K562 (cell line): ENCODE measurements around the gene CCSER2. TPM values are rescaled to one million over a fixed set of nuclear protein-coding genes. Genes with fewer than 3 reads are reported as not detected.

Experiments used
- BRCA1 ChIP-seq, 2 experiments: fragments of 450-650 bp in 1 of 2; sonication (generic) in 1 of 2; formaldehyde crosslinking in 1 of 2; IDR thresholded peaks; 2 replicates each; pipeline versions ENCODE4 v1.5.0 to v1.6.1; 2017 to 2020; ENCODE audit warnings: mild to moderate bottlenecking in 1 of 2, missing genetic modification reagents in 1 of 2
- ETS2 ChIP-seq: IDR thresholded peaks from 2 replicates; pipeline ENCODE4 v1.6.1; 2016; ENCODE audit warnings: borderline replicate concordance, missing genetic modification characterization, mild to moderate bottlenecking, moderate library complexity, missing compliant biosample characterization; ENCODE audit not compliant: poor library complexity, severe bottlenecking
- MAFF ChIP-seq: IDR thresholded peaks from 2 replicates; pipeline ENCODE4 v1.6.1; 2012; ENCODE audit warnings: low read length, improper control_type of control experiment
- MED1 ChIP-seq: sonication (generic); formaldehyde crosslinking; IDR thresholded peaks from 2 replicates; pipeline ENCODE4 v1.8.1; 2023; ENCODE audit warnings: missing genetic modification reagents, borderline replicate concordance
- RAD51 ChIP-seq: fragments of 450-650 bp; IDR thresholded peaks from 2 replicates; pipeline ENCODE4 v1.7.1; 2016; ENCODE audit warnings: low read depth, mild to moderate bottlenecking, borderline replicate concordance
- SMARCE1 ChIP-seq: fragments of 450-650 bp; IDR thresholded peaks from 2 replicates; pipeline ENCODE4 v1.7.1; 2016; ENCODE audit warnings: mild to moderate bottlenecking
- TOE1 ChIP-seq, 2 experiments: fragments of 450-650 bp in 1 of 2; sonication (generic) in 1 of 2; formaldehyde crosslinking in 1 of 2; IDR thresholded peaks; 2 replicates each; pipeline versions ENCODE4 v1.7.1 to v1.8.0; 2016 to 2022; ENCODE audit warnings: borderline replicate concordance in 2 of 2, mild to moderate bottlenecking in 2 of 2, antibody characterized with exemption in 1 of 2, inconsistent platforms in 1 of 2, low read depth in 1 of 2, missing genetic modification reagents in 1 of 2, moderate library complexity in 1 of 2
- ZC3H4 ChIP-seq: sonication (generic); formaldehyde crosslinking; IDR thresholded peaks from 2 replicates; pipeline ENCODE4 v1.9.0; 2021; ENCODE audit warnings: missing genetic modification reagents, borderline replicate concordance
- polyA plus RNA-seq, 8 experiments: library from polyadenylated mRNA; depleted of rRNA in 4 of 8; stranded (reverse) in 5 of 8; unstranded in 3 of 8; fragments of >200 nt; fragmentation: Nextera tagmentation in 2 of 8; fragmentation: Illumina TruSeq in 1 of 8; extraction: Ambion mirVana in 2 of 8; extraction: Trizol in 1 of 8; gene quantifications; 2 replicates each; pipeline versions ENCODE4 v1.2.1 to v1.2.3, GENCODE V29; 2011 to 2014; ENCODE audit warnings: inconsistent platforms in 1 of 8, missing spikeins in 1 of 8
- total RNA-seq, 7 experiments: library from RNA; depleted of rRNA in 6 of 7; stranded (reverse); fragments of >200 nt in 6 of 7; fragmentation: Illumina TruSeq in 2 of 7; extraction: Trizol in 2 of 7; gene quantifications; 2 replicates each; pipeline versions ENCODE4 v1.2.1 to v1.2.3, GENCODE V29; 2011 to 2021; ENCODE audit warnings: low replicate concordance in 1 of 7
- TF ChIP-seq, protein P1 (sequence below): fragments of 250-450 bp; sonication (Bioruptor Pico); IDR thresholded peaks from 2 replicates; pipeline ENCODE4 v1.5.0; 2021; ENCODE audit warnings: mild to moderate bottlenecking, moderate library complexity
- TF ChIP-seq, protein P2 (sequence below), 2 experiments: fragments of 450-650 bp; IDR thresholded peaks; 2 replicates each; pipeline ENCODE4 v1.6.1; 2016
- TF ChIP-seq, protein P3 (sequence below): sonication (generic); formaldehyde crosslinking; IDR thresholded peaks from 2 replicates; pipeline ENCODE4 v1.8.0; 2022; ENCODE audit warnings: mild to moderate bottlenecking, missing genetic modification reagents

CCSER2 gene
- total and polyA plus RNA-seq, 9 of the 15 experiments (the other 6 are each of a cell fraction or from before 2014, with no cell fraction given) = 2.7 to 15.1 (median 9.7) TPM

DNA sequence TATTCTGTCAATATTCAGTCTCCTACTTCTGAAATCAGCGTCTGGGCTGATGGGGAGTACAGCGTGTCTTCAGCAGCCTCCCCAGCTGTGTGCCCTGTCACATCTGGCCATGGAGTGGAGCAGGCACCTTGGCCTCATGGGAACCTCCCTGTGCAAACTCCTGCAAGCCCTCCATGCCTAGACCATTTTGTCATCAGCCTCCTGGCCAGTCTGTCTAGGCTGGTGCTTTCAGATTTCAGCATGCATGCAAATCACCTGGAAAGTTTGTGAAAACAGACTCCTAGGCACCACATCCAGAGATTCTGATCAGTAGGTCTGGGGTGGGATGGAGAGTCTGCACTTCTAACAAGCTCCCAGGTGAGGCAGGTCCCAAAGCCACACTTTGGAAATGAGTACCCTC, 26.2 kb upstream of the CCSER2 start (continued):
- TF ChIP-seq, protein P1, sequence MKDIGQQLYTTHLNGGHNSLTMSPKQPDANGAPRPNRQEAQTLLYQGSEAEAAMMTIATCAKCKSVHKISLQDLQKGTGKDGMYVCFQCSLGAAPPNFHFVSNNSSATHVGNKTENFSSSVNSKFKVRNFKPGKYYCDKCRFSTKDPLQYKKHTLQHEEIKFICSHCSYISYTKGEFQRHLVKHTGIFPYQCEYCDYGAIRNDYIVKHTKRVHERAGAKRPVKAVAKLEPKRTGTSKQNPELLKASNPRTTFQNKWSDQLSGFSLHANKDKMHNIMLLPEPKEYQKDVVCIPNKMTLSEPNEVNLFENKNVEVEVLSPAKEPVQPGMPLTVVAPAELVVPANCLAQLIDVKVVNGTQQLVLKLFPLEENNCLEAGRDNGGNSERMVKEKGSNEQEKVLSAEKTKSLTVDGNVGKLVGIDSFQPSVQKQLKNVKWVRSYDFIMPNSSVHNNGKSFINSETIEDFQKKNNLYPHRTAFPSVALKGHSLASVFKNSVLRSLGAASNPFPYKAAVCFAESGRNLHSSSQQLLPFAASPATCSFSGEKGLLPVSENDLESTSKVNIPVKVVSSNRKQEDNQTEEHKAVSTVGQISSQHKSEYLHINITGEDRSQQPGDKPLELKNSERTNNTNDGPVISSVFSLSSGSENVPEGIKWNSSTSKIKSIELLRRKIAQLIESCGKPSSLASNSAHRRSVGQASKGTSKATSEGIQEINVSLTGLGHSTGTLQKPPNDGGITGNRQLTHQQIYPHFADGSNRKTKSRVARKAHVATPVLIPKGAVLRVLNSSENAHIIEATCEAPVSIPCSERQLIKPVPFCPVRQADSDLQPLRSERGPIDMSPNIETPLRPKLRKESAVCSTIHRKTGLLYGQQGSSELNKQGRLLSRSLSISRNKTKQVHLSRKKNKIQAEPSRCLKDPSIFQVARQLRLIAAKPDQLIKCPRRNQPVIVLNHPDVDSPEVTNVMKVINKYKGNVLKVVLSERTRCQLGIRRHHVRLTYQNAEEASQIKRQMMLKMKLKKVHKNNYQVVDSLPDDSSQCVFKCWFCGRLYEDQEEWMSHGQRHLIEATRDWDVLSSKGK (CRISPR knock-in tag) = no peak
- TF ChIP-seq SMARCE1 (no peak), MED1 (CRISPR knock-in tag) (no peak), ETS2 (tag) (no peak), TOE1 (IDR thresholded peaks at IDR 0.05; ENCODE audit: borderline replicate concordance) (no peak), TOE1 (CRISPR knock-in tag; IDR thresholded peaks at IDR 0.05; ENCODE audit: borderline replicate concordance, low read depth) (no peak), ZC3H4 (CRISPR knock-in tag) (no peak), RAD51 (no peak), MAFF (no peak), BRCA1 (IDR thresholded peaks at IDR 0.05) (no peak), BRCA1 (CRISPR knock-in tag; IDR thresholded peaks at IDR 0.05) (no peak)
- TF ChIP-seq, protein P2, sequence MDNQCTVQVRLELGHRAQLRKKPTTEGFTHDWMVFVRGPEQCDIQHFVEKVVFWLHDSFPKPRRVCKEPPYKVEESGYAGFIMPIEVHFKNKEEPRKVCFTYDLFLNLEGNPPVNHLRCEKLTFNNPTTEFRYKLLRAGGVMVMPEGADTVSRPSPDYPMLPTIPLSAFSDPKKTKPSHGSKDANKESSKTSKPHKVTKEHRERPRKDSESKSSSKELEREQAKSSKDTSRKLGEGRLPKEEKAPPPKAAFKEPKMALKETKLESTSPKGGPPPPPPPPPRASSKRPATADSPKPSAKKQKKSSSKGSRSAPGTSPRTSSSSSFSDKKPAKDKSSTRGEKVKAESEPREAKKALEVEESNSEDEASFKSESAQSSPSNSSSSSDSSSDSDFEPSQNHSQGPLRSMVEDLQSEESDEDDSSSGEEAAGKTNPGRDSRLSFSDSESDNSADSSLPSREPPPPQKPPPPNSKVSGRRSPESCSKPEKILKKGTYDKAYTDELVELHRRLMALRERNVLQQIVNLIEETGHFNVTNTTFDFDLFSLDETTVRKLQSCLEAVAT (IDR thresholded peaks at IDR 0.05) = no peak
- TF ChIP-seq, protein P3, sequence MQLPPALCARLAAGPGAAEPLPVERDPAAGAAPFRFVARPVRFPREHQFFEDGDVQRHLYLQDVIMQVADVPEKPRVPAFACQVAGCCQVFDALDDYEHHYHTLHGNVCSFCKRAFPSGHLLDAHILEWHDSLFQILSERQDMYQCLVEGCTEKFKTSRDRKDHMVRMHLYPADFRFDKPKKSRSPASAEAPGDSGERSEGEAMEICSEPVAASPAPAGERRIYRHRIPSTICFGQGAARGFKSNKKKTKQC (CRISPR knock-in tag) = no peak
- TF ChIP-seq, all 486 proteins: peak for 0
